Psoas muscle (tissue), 8 donors: ENCODE measurements around the gene NACAD. TPM values are rescaled to one million over a fixed set of nuclear protein-coding genes. Genes with fewer than 3 reads are reported as not detected.

Experiments used
- ATAC-seq, 4 donors: fragments of 200-7000 bp; cut with Tn5 transposase; one replicate each; pipeline ENCODE4 v1.9.1; 2020; ENCODE audit warnings: moderate library complexity in 3 of 4, mild to moderate bottlenecking in 2 of 4
- DNase-seq, 2 donors: peaks; one replicate each; pipeline ENCODE4 v3.0.0-alpha.2; 2020
- H3K27ac ChIP-seq: fragments of 200-600 bp; one replicate; pipeline ENCODE4 v1.8.0; 2022
- H3K27me3 ChIP-seq, 3 donors: fragments of 200-600 bp in 1 of 3; one replicate each; pipeline versions ENCODE4 v1.6.1 to v1.8.0; 2013 to 2022; ENCODE audit warnings: low read length in 2 of 3, mild to moderate bottlenecking in 2 of 3, moderate library complexity in 1 of 3; ENCODE audit not compliant: insufficient read depth in 3 of 3
- H3K36me3 ChIP-seq, 2 donors: fragments of 200-600 bp in 1 of 2; one replicate each; pipeline versions ENCODE4 v1.6.1 to v1.8.0; 2013 to 2022; ENCODE audit warnings: low read depth in 1 of 2, mild to moderate bottlenecking in 1 of 2, moderate library complexity in 1 of 2; ENCODE audit not compliant: insufficient read depth in 1 of 2
- H3K4me1 ChIP-seq: fragments of 200-600 bp; one replicate; pipeline ENCODE4 v1.8.0; 2022
- H3K4me3 ChIP-seq: fragments of 200-600 bp; one replicate; pipeline ENCODE4 v1.8.0; 2022; ENCODE audit warnings: mild to moderate bottlenecking
- H3K9me3 ChIP-seq: fragments of 200-600 bp; one replicate; pipeline ENCODE4 v1.8.0; 2022
- CTCF ChIP-seq: fragments of 200-600 bp; IDR thresholded peaks from one replicate; pipeline ENCODE4 v1.8.0; 2022; ENCODE audit warnings: antibody characterized with exemption
- WGBS, 3 donors: extraction: QIAGEN DNeasy Blood & Tissue Kit; methylation state at CpG; one replicate each; pipeline versions ENCODE4 v1.1.6 to v1.1.7; 2013; 5-methylcytosine and 5-hydroxymethylcytosine counted together
- intact Hi-C, 2 donors: fragments of 100-400 bp; cut with DNase I; formaldehyde crosslinking; loops; one replicate each; pipeline versions ENCODE4 v1.11.0 to v1.14.2; 2022
- polyA plus RNA-seq, 3 donors: library from polyadenylated mRNA; stranded (reverse); fragments of 200-250 nt; gene quantifications; one replicate each; pipeline ENCODE4 v1.2.3, GENCODE V29; 2013
- total RNA-seq, 4 donors: library from RNA; stranded (reverse); fragmentation: NEBNext Ultra II Directional in 2 of 4; extraction: Animal tissue kit (Norgen Biotek cat#: 25700) in 2 of 4; gene quantifications; one replicate each; pipeline versions ENCODE4 v1.2.1 to v1.2.4, GENCODE V29; 2021 to 2023
- donor health status: healthy with polysubstance abuse.
- donor health status: DM: no; HTN: no; CAD: no; lungs with moderate emphysema.
- donor health status: Bipolar disorder and iron deficiency.
- donor health status: healthy.
- donor health status: DM: yes; HTN: yes; CAD: no.
- donor health status: DM: no; HTN: no; CAD: no.
- donor health status: DM: no; HTN: no; CAD: no.
- donor health status: DM: yes; HTN: yes; CAD: no.

Gene NACAD
- total and polyA plus RNA-seq, 7 donors = 0.23 to 1.4 (median 1.1) TPM

GRCh38 chr7:45071528-45071927, 17.2 kb downstream of the NACAD start:
- Histone ChIP-seq H3K4me3 (no peak overlapping the region), H3K9me3 (no peaks in the 10 kb centered on the region), H3K4me1 (no peaks in the 10 kb centered on the region), H3K27me3 (no peaks in the 10 kb centered on the region), H3K27ac (no peak overlapping the region), H3K36me3 (peaks cover 3 to 96% of the 10 kb centered on the region in 2 donors)
- 71 to 84% (median 78%) methylated on average over 3 of the region's 3 CpGs for WGBS, 3 donors
- intact Hi-C loops = no loop called here
- no peak for TF ChIP-seq CTCF
- ATAC-seq = no peak
- no peak for DNase-seq

- no peak for ATAC-seq
- H3K4me1 ChIP-seq = no peaks in the 10 kb centered on the region
- no peak for TF ChIP-seq CTCF
- 86 to 97% (median 92%) methylated on average over 1 of the region's 1 CpG for WGBS, 3 donors
- H3K9me3 ChIP-seq = no peaks in the 10 kb centered on the region
- intact Hi-C loops = no loop called here
- H3K27ac ChIP-seq = no peak overlapping the region
- H3K27me3 ChIP-seq = no peaks in the 10 kb centered on the region
- no peak overlapping the region for H3K4me3 ChIP-seq
- DNase-seq = no peak
- H3K36me3 ChIP-seq = peaks cover 3 to 91% of the 10 kb centered on the region in 2 donors
These were observed 18.5 kb downstream of the NACAD start for GRCh38 chr7:45070254-45070642.

- intact Hi-C loops = no loop called here
- 92 to 94% (median 92%) methylated on average over 15 of the region's 15 CpGs for WGBS, 3 donors
- TF ChIP-seq CTCF = no peak
These were observed 19.1 kb downstream of the NACAD start for GRCh38 chr7:45069444-45070253.

GRCh38 chr7:45068236-45069023, 20.3 kb downstream of the NACAD start:
- Histone ChIP-seq H3K9me3 (no peaks in the 10 kb centered on the region), H3K4me1 (no peaks in the 10 kb centered on the region), H3K27me3 (no peaks in the 10 kb centered on the region), H3K27ac (no peak overlapping the region), H3K4me3 (no peak overlapping the region), H3K36me3 (peaks cover 5 to 89% of the 10 kb centered on the region in 2 donors)
- TF ChIP-seq CTCF = no peak
- DNase-seq (no peak), ATAC-seq (no peak)
- intact Hi-C loops = no loop called here
- WGBS, 3 donors = 94 to 97% (median 95%) methylated on average over 14 to 15 of the region's 15 CpGs

More at GRCh38 chr7:45069444-45070253, 19.1 kb downstream of the NACAD start:
- no peak overlapping the region for H3K4me3 ChIP-seq
- no peak for DNase-seq
- ATAC-seq = no peak
- peaks cover 4 to 91% of the 10 kb centered on the region in 2 donors for H3K36me3 ChIP-seq
- H3K9me3 ChIP-seq = no peaks in the 10 kb centered on the region
- no peaks in the 10 kb centered on the region for H3K4me1 ChIP-seq
- H3K27ac ChIP-seq = no peak overlapping the region
- H3K27me3 ChIP-seq = no peaks in the 10 kb centered on the region
